HG02973 (cell line): ENCODE data around the gene CDKN1C.

ENCODE experiments used
- ATAC-seq: cut with Tn5 transposase; IDR thresholded peaks from one replicate; pipeline ENCODE4 v1.9.1; 2021; ENCODE audit warnings: moderate library complexity; ENCODE audit not compliant: unreplicated experiment

CDKN1C gene

GRCh38 chr11:2890466-2891294, 5.1 kb upstream of the CDKN1C start:
- no peak for ATAC-seq

- no peak for ATAC-seq
These were observed 4.0 kb upstream of the CDKN1C start for GRCh38 chr11:2889362-2890273.

GRCh38 chr11:2888266-2888968, 2.8 kb upstream of the CDKN1C start:
- ATAC-seq = no peak

- ATAC-seq = no peak
These were observed 2.1 kb upstream of the CDKN1C start for GRCh38 chr11:2887515-2888195.

- ATAC-seq = no peak
These were observed 1.4 kb upstream of the CDKN1C start for GRCh38 chr11:2886936-2887335.

GRCh38 chr11:2886191-2886894, 768 bp upstream of the CDKN1C start:
- ATAC-seq = peak; percentile 2

- ATAC-seq = no peak
These were observed 428 bp downstream of the CDKN1C start for GRCh38 chr11:2885017-2885677.

GRCh38 chr11:2883979-2884815, 1.4 kb downstream of the CDKN1C start:
- no peak for ATAC-seq

GRCh38 chr11:2883640-2883978, 2.0 kb downstream of the CDKN1C start:
- ATAC-seq = no peak

GRCh38 chr11:2882396-2883110, 3.0 kb downstream of the CDKN1C start:
- no peak for ATAC-seq

- no peak for ATAC-seq
These were observed 3.6 kb downstream of the CDKN1C start for GRCh38 chr11:2881981-2882375.

GRCh38 chr11:2881076-2881980, 4.2 kb downstream of the CDKN1C start:
- ATAC-seq = no peak

GRCh38 chr11:2880646-2881045, 4.9 kb downstream of the CDKN1C start:
- ATAC-seq = no peak

GRCh38 chr11:2878782-2879181, 6.8 kb downstream of the CDKN1C start:
- no peak for ATAC-seq

- ATAC-seq = no peak
These were observed 8.1 kb downstream of the CDKN1C start for GRCh38 chr11:2877474-2877873.

- ATAC-seq = no peak
These were observed 10.6 kb downstream of the CDKN1C start for GRCh38 chr11:2874963-2875362.
